PC-9 (cell line): ENCODE measurements around the gene HIVEP2. TPM values are rescaled to one million over a fixed set of nuclear protein-coding genes. Genes with fewer than 3 reads are reported as not detected.

Experiments used
- BruUV-seq: library from RNA; stranded (reverse); fragments of 400-500 nt; replicated peaks from 2 replicates; lab custom pipeline; 2021; lab: Mats Ljungman, UMichigan
- CTCF ChIA-PET: fragments of 300-600 bp; sonication (Branson Sonifier 250); formaldehyde crosslinking; loops from one replicate; lab custom pipeline; 2022; ENCODE audit warnings: antibody characterized with exemption; lab: Charles Lee
- POLR2A ChIA-PET: fragments of 300-600 bp; sonication (Branson Sonifier 250); formaldehyde crosslinking; loops from one replicate; lab custom pipeline; 2022; ENCODE audit warnings: antibody characterized with exemption; ENCODE audit not compliant: unreplicated experiment; lab: Charles Lee
- DNase-seq, 2 experiments: peaks; one replicate each; pipeline versions ENCODE4 v3.0.0 to v3.0.0-alpha.2; 2015 to 2022; ENCODE audit warnings: mixed read lengths in 1 of 2
- H2AFZ ChIP-seq: fragments of 200-600 bp; sonication (generic); 2 replicates; pipeline ENCODE4 v1.8.1; 2017; ENCODE audit warnings: antibody characterized with exemption
- H3F3A ChIP-seq: fragments of 200-600 bp; sonication (generic); 2 replicates; pipeline ENCODE4 v1.8.1; 2017; ENCODE audit warnings: antibody characterized with exemption, mild to moderate bottlenecking, low read depth; ENCODE audit not compliant: insufficient read depth
- H3K27ac ChIP-seq: fragments of 200-600 bp; sonication (generic); 2 replicates; pipeline ENCODE4 v1.6.1; 2016; ENCODE audit warnings: mixed run types
- H3K27me3 ChIP-seq: fragments of 200-600 bp; sonication (generic); 2 replicates; pipeline ENCODE4 v1.6.1; 2016; ENCODE audit warnings: low read depth, mixed run types; ENCODE audit not compliant: insufficient read depth
- H3K36me3 ChIP-seq: fragments of 200-600 bp; sonication (generic); 2 replicates; pipeline ENCODE4 v1.6.1; 2016; ENCODE audit warnings: low read depth, mixed run types
- H3K4me1 ChIP-seq: fragments of 200-600 bp; sonication (generic); replicated peaks from 2 replicates; pipeline ENCODE4 v1.6.1; 2016; ENCODE audit warnings: mixed run types; ENCODE audit not compliant: insufficient read depth
- H3K4me2 ChIP-seq: fragments of 200-600 bp; sonication (generic); 2 replicates; pipeline ENCODE4 v1.6.1; 2017; ENCODE audit warnings: mixed run types
- H3K4me3 ChIP-seq: fragments of 200-600 bp; sonication (generic); 2 replicates; pipeline ENCODE4 v1.6.1; 2016; ENCODE audit warnings: mixed run types
- H3K79me2 ChIP-seq: fragments of 200-600 bp; sonication (generic); 2 replicates; pipeline ENCODE4 v1.6.1; 2017; ENCODE audit warnings: low read depth, mixed run types
- H3K9me2 ChIP-seq: fragments of 200-600 bp; sonication (generic); 2 replicates; pipeline ENCODE4 v1.8.1; 2017; ENCODE audit warnings: mild to moderate bottlenecking; ENCODE audit not compliant: insufficient read depth
- H3K9me3 ChIP-seq: fragments of 200-600 bp; sonication (generic); 2 replicates; pipeline ENCODE4 v1.8.1; 2016; ENCODE audit warnings: low read depth; ENCODE audit not compliant: insufficient read depth
- H4K20me1 ChIP-seq: fragments of 200-600 bp; sonication (generic); 2 replicates; pipeline ENCODE4 v1.8.1; 2017; ENCODE audit not compliant: insufficient read depth
- CTCF ChIP-seq: fragments of 200-600 bp; sonication (generic); conservative IDR thresholded peaks from 2 replicates; pipeline ENCODE4 v1.6.1; 2017; ENCODE audit warnings: mixed run types, antibody characterized with exemption, mild to moderate bottlenecking, moderate library complexity
- EZH2 ChIP-seq: fragments of 200-600 bp; sonication (generic); IDR thresholded peaks from 2 replicates; pipeline ENCODE4 v1.8.0; 2017; ENCODE audit warnings: antibody characterized with exemption, low read depth
- intact Hi-C: fragments of 100-400 bp; cut with micrococcal nuclease; formaldehyde crosslinking; loops from one replicate; pipeline ENCODE4 v1.10.0; 2022; ENCODE audit not compliant: unreplicated experiment
- total RNA-seq: library from RNA; stranded (reverse); gene quantifications from 2 replicates; pipeline ENCODE4 v1.2.3, GENCODE V29; 2021

The HIVEP2 gene
- total RNA-seq, 1 experiment from 2014 or later: 10.3 TPM

GRCh38 chr6:142740449-142740848 lies 204.5 kb downstream of the HIVEP2 start:
- TF ChIP-seq CTCF (no peak), EZH2 (no peak)
- H3K27me3 ChIP-seq: no peaks in the 10 kb centered on the region
- no peaks in the 10 kb centered on the region for H3K9me3 ChIP-seq
- no peak overlapping the region for H3K27ac ChIP-seq
- H3F3A ChIP-seq: peaks cover 10% of the 10 kb centered on the region; the same call in 1 of the 2 replicates
- CTCF ChIA-PET: interaction anchor here (0.7 kb wide), 1 partner anchor 706 kb away, joined by 3 read pairs; no protein-coding TSS in a partner anchor
- H3K79me2 ChIP-seq: no peaks in the 10 kb centered on the region
- no peaks in the 10 kb centered on the region for H4K20me1 ChIP-seq
- POLR2A ChIA-PET: no interaction called here
- H2AFZ ChIP-seq: no peak overlapping the region
- peak in 1 of 2 experiments; percentile 61 for DNase-seq
- intact Hi-C loops: no loop called here
- no TSS peak for BruUV-seq
- H3K9me2 ChIP-seq: no peaks in the 10 kb centered on the region
- peaks cover 30% of the 10 kb centered on the region for H3K4me1 ChIP-seq
- no peak overlapping the region for H3K4me3 ChIP-seq
- H3K36me3 ChIP-seq: no peaks in the 10 kb centered on the region
- H3K4me2 ChIP-seq: no peak overlapping the region

- no peak for TF ChIP-seq CTCF
- no peak for TF ChIP-seq EZH2
- H3K4me2 ChIP-seq: no peak overlapping the region
- no peak overlapping the region for H2AFZ ChIP-seq
- POLR2A ChIA-PET: no interaction called here
- intact Hi-C loops: no loop called here
- no peak overlapping the region for H3K4me3 ChIP-seq
- no TSS peak for BruUV-seq
- peaks cover 46% of the 10 kb centered on the region for H3K4me1 ChIP-seq
- no peaks in the 10 kb centered on the region for H3K9me2 ChIP-seq
- H3K36me3 ChIP-seq: no peaks in the 10 kb centered on the region
- DNase-seq: no peak
- peaks cover 19% of the 10 kb centered on the region; the same call in 1 of the 2 replicates for H3F3A ChIP-seq
- H3K79me2 ChIP-seq: no peaks in the 10 kb centered on the region
- no peaks in the 10 kb centered on the region for H3K9me3 ChIP-seq
- no peaks in the 10 kb centered on the region for H3K27me3 ChIP-seq
- no peak overlapping the region for H3K27ac ChIP-seq
- CTCF ChIA-PET: no interaction called here
- H4K20me1 ChIP-seq: no peaks in the 10 kb centered on the region
Measured at GRCh38 chr6:142738731-142739130, 206.2 kb downstream of the HIVEP2 start.

- H3K4me3 ChIP-seq: no peak overlapping the region
- peak overlapping the region; percentile 32 for H3K4me2 ChIP-seq
- intact Hi-C loops: no loop called here
- no peaks in the 10 kb centered on the region for H4K20me1 ChIP-seq
- no peak overlapping the region for H2AFZ ChIP-seq
- peak overlapping the region; percentile 86 for H3K27ac ChIP-seq
- no peaks in the 10 kb centered on the region for H3K27me3 ChIP-seq
- CTCF ChIA-PET: no interaction called here
- H3K4me1 ChIP-seq: peaks cover 46% of the 10 kb centered on the region
- no peak for DNase-seq
- no peaks in the 10 kb centered on the region for H3K79me2 ChIP-seq
- no peaks in the 10 kb centered on the region for H3K36me3 ChIP-seq
- peaks cover 19% of the 10 kb centered on the region; the same call in 1 of the 2 replicates for H3F3A ChIP-seq
- no peaks in the 10 kb centered on the region for H3K9me2 ChIP-seq
- H3K9me3 ChIP-seq: no peaks in the 10 kb centered on the region
- POLR2A ChIA-PET: no interaction called here
- TF ChIP-seq EZH2 (no peak), CTCF (no peak)
- BruUV-seq: no TSS peak
Measured at GRCh38 chr6:142738035-142738396, 207.0 kb downstream of the HIVEP2 start.
